DMS53 (cell line): Measurements from ENCODE around the gene SPIN1.

Experiments used
- DNase-seq: peaks from one replicate; lab custom pipeline; 2025; lab: John Stamatoyannopoulos, UW

SPIN1 gene

GRCh38 chr9:88498880-88499279 lies 110.6 kb downstream of the SPIN1 start:
- DNase-seq: no peak

GRCh38 chr9:88501086-88501485 lies 112.8 kb downstream of the SPIN1 start:
- no peak for DNase-seq

GRCh38 chr9:88502552-88503034 lies 114.3 kb downstream of the SPIN1 start:
- DNase-seq: no peak

- no peak for DNase-seq
Measured at GRCh38 chr9:88503081-88503844, 115.0 kb downstream of the SPIN1 start.

- DNase-seq: no peak
Measured at GRCh38 chr9:88503845-88504764, 115.9 kb downstream of the SPIN1 start.

GRCh38 chr9:88508326-88508725 lies 120.1 kb downstream of the SPIN1 start:
- DNase-seq: no peak

- DNase-seq: no peak
Measured at GRCh38 chr9:88511906-88512305, 123.7 kb downstream of the SPIN1 start.

GRCh38 chr9:88514247-88514646 lies 126.0 kb downstream of the SPIN1 start:
- no peak for DNase-seq

- no peak for DNase-seq
Measured at GRCh38 chr9:88521308-88521707, 133.1 kb downstream of the SPIN1 start.

- DNase-seq: no peak
Measured at GRCh38 chr9:88522360-88522759, 134.1 kb downstream of the SPIN1 start.

GRCh38 chr9:88523056-88523455 lies 134.8 kb downstream of the SPIN1 start:
- no peak for DNase-seq

GRCh38 chr9:88524911-88525310 lies 136.7 kb downstream of the SPIN1 start:
- DNase-seq: no peak

- no peak for DNase-seq
Measured at GRCh38 chr9:88527618-88528017, 139.4 kb downstream of the SPIN1 start.
